Body of pancreas (tissue), 4 donors: ENCODE measurements around the gene RCOR1.

Source experiments
- CTCF ChIP-seq, 7 experiments: fragments of 450-650 bp in 4 of 7; fragments of 200-600 bp in 3 of 7; sonication (generic) in 3 of 7; IDR thresholded peaks; one replicate each; pipeline ENCODE4 v1.5.1; 2016 to 2019; ENCODE audit warnings: antibody characterized with exemption in 7 of 7
- POLR2A ChIP-seq, 3 donors: fragments of 450-650 bp; IDR thresholded peaks; one replicate each; pipeline ENCODE4 v1.6.1; 2016; ENCODE audit warnings: antibody characterized with exemption in 3 of 3, mild to moderate bottlenecking in 2 of 3

GRCh38 chr14:102729825-102730224 lies 137.4 kb downstream of the RCOR1 start:
- no peak for TF ChIP-seq CTCF (IDR thresholded peaks at IDR 0.05)
- TF ChIP-seq POLR2A (IDR thresholded peaks at IDR 0.05), result no peak
